Sigmoid colon (tissue), 7 donors: ENCODE results near the gene TXNDC2. TPM values are rescaled to one million over a fixed set of nuclear protein-coding genes. Genes with fewer than 3 reads are reported as not detected.
A peak's percentile ranks its signal among the peaks of the same experiment; 100 is the strongest.

Source experiments
- DNase-seq: peaks from one replicate; pipeline ENCODE4 v3.0.0-alpha.2; 2019
- H3K27ac ChIP-seq, 4 donors: fragments of 200-600 bp; sonication (generic); one replicate each; pipeline ENCODE4 v1.5.1; 2016 to 2019; ENCODE audit warnings: mild to moderate bottlenecking in 1 of 4
- H3K27me3 ChIP-seq, 3 donors: fragments of 200-600 bp; sonication (generic); one replicate each; pipeline ENCODE4 v1.5.1; 2019; ENCODE audit warnings: mild to moderate bottlenecking in 1 of 3
- H3K36me3 ChIP-seq, 4 donors: fragments of 200-600 bp; sonication (generic); one replicate each; pipeline ENCODE4 v1.5.1; 2016 to 2019
- H3K4me1 ChIP-seq, 4 donors: fragments of 200-600 bp; sonication (generic); one replicate each; pipeline ENCODE4 v1.5.1; 2017 to 2019
- H3K4me3 ChIP-seq, 4 donors: fragments of 200-600 bp; sonication (generic); one replicate each; pipeline ENCODE4 v1.5.1; 2017 to 2019; ENCODE audit warnings: mild to moderate bottlenecking in 2 of 4, moderate library complexity in 1 of 4
- H3K9me3 ChIP-seq, 4 donors: fragments of 200-600 bp in 3 of 4; sonication (generic) in 3 of 4; one replicate each; pipeline versions ENCODE4 v1.5.1 to v1.6.1; 2013 to 2019
- CTCF ChIP-seq, 4 experiments: fragments of 450-650 bp in 3 of 4; fragments of 200-600 bp in 1 of 4; IDR thresholded peaks; one replicate each; pipeline ENCODE4 v1.5.1; 2016 to 2019; ENCODE audit warnings: antibody characterized with exemption in 4 of 4, mild to moderate bottlenecking in 3 of 4, moderate library complexity in 2 of 4
- EP300 ChIP-seq, 4 donors: sonication (generic); formaldehyde crosslinking; IDR thresholded peaks; one replicate each; pipeline ENCODE4 v1.6.1; 2017; ENCODE audit warnings: antibody characterized with exemption in 4 of 4
- POLR2A ChIP-seq, 2 donors: fragments of 450-650 bp; IDR thresholded peaks; one replicate each; pipeline ENCODE4 v1.6.1; 2016; ENCODE audit warnings: antibody characterized with exemption in 2 of 2, mild to moderate bottlenecking in 2 of 2, moderate library complexity in 2 of 2
- POLR2AphosphoS5 ChIP-seq, 4 donors: sonication (generic); formaldehyde crosslinking; IDR thresholded peaks; one replicate each; pipeline ENCODE4 v1.6.1; 2017; ENCODE audit warnings: antibody characterized with exemption in 4 of 4
- WGBS, 2 donors: extraction: QIAGEN DNeasy Blood & Tissue Kit; methylation state at CpG; one replicate each; pipeline ENCODE4 v1.1.7; 2013; 5-methylcytosine and 5-hydroxymethylcytosine counted together
- intact Hi-C: fragments of 100-400 bp; cut with DNase I; formaldehyde crosslinking; loops from one replicate; pipeline ENCODE4 v1.15.1; 2023
- polyA plus RNA-seq, 3 donors: library from polyadenylated mRNA; stranded (reverse); fragments of 200-250 nt; gene quantifications; one replicate each; pipeline ENCODE4 v1.2.3, GENCODE V29; 2013
- total RNA-seq, 4 donors: library from RNA; depleted of rRNA; stranded (reverse); fragments of >200 nt; gene quantifications; one replicate each; pipeline ENCODE4 v1.1.0, GENCODE V29; 2016
- donor health status: healthy with polysubstance abuse.
- donor health status: Bipolar disorder and iron deficiency.
- donor health status: healthy.

Gene TXNDC2
- total RNA-seq (not detected), polyA plus RNA-seq (under 1 TPM in 1 of 3 donors, not detected in 2; 0.04 TPM)

GRCh38 chr18:9885170-9886004 lies at the start of gene TXNDC2:
Gene TXNDC2, plus strand, starts transcription at chr18:9885973. Its CDS starts 708 bp downstream, at chr18:9886681.
- peak within 1 kb of the TSS in 2 of 4 donors; percentile 59 to 70 for H3K27ac ChIP-seq
- 89 to 91% methylated on average over 8 of the region's 8 CpGs for WGBS, 2 donors
- no peaks in the 10 kb centered on the region for H3K9me3 ChIP-seq
- no peak for TF ChIP-seq EP300 (IDR thresholded peaks at IDR 0.05)
- no peak for TF ChIP-seq CTCF (IDR thresholded peaks at IDR 0.05)
- TF ChIP-seq POLR2A (IDR thresholded peaks at IDR 0.05) = no peak
- TF ChIP-seq POLR2AphosphoS5 (IDR thresholded peaks at IDR 0.05) = no peak
- intact Hi-C loops = no loop called here
- DNase-seq = no peak
- H3K4me1 ChIP-seq = peaks cover 0 to 17% (median 5%) of the 10 kb centered on the region in 4 donors
- H3K27me3 ChIP-seq = no peaks in the 10 kb centered on the region
- H3K36me3 ChIP-seq = no peaks in the 10 kb centered on the region
- H3K4me3 ChIP-seq = no peak within 1 kb of the TSS

GRCh38 chr18:9838144-9838877 lies 47.5 kb upstream of the TXNDC2 start:
- H3K27me3 ChIP-seq = no peaks in the 10 kb centered on the region
- no peaks in the 10 kb centered on the region for H3K9me3 ChIP-seq
- peak overlapping the region; percentile 31 to 81 (median 76) for H3K27ac ChIP-seq
- TF ChIP-seq POLR2AphosphoS5 (IDR thresholded peaks at IDR 0.05) (no peak), POLR2A (IDR thresholded peaks at IDR 0.05) (no peak), EP300 (IDR thresholded peaks at IDR 0.05) (no peak), CTCF (IDR thresholded peaks at IDR 0.05) (no peak)
- intact Hi-C loops = no loop called here
- no peaks in the 10 kb centered on the region for H3K36me3 ChIP-seq
- no peak for DNase-seq
- WGBS, 2 donors = 59 to 69% methylated on average over 10 of the region's 10 CpGs
- H3K4me3 ChIP-seq = no peak overlapping the region
- H3K4me1 ChIP-seq = peaks cover 0 to 49% (median 45%) of the 10 kb centered on the region in 4 donors

- Histone ChIP-seq H3K27me3 (no peaks in the 10 kb centered on the region), H3K4me3 (no peak overlapping the region), H3K27ac (peak overlapping the region in 3 of 4 donors; percentile 73 to 81 (median 78)), H3K36me3 (no peaks in the 10 kb centered on the region), H3K9me3 (no peaks in the 10 kb centered on the region), H3K4me1 (peaks cover 0 to 49% (median 44%) of the 10 kb centered on the region in 4 donors)
- WGBS, 2 donors = 94% methylated on average over 8 of the region's 8 CpGs
- intact Hi-C loops = no loop called here
- TF ChIP-seq POLR2A (IDR thresholded peaks at IDR 0.05) (no peak), EP300 (IDR thresholded peaks at IDR 0.05) (no peak), POLR2AphosphoS5 (IDR thresholded peaks at IDR 0.05) (no peak), CTCF (IDR thresholded peaks at IDR 0.05) (no peak)
- DNase-seq = no peak
Measured at GRCh38 chr18:9839211-9839610, 46.6 kb upstream of the TXNDC2 start.

- intact Hi-C loops = loop anchor here (5.0 kb wide), 1 partner anchor 133 kb away; the partner anchor contains the start of gene RAB31
- WGBS, 2 donors = 90 to 94% methylated on average over 10 of the region's 10 CpGs
- no peak for DNase-seq
- Histone ChIP-seq H3K27ac (peak overlapping the region in 2 of 4 donors; percentile 73 to 81), H3K4me1 (peaks cover 0 to 49% (median 43%) of the 10 kb centered on the region in 4 donors), H3K36me3 (no peaks in the 10 kb centered on the region), H3K9me3 (no peaks in the 10 kb centered on the region), H3K4me3 (no peak overlapping the region), H3K27me3 (no peaks in the 10 kb centered on the region)
- TF ChIP-seq POLR2AphosphoS5 (IDR thresholded peaks at IDR 0.05) = no peak
- no peak for TF ChIP-seq POLR2A (IDR thresholded peaks at IDR 0.05)
- no peak for TF ChIP-seq EP300 (IDR thresholded peaks at IDR 0.05)
- TF ChIP-seq CTCF (IDR thresholded peaks at IDR 0.05) = no peak
Measured at GRCh38 chr18:9839853-9840252, 45.9 kb upstream of the TXNDC2 start.
